H1 (cell line): ENCODE measurements around the gene TRPC4. TPM values are rescaled to one million over a fixed set of nuclear protein-coding genes. Genes with fewer than 3 reads are reported as not detected.

ENCODE experiments used
- CTCF ChIA-PET: fragments of 300-600 bp; sonication (Branson Sonifier 250); formaldehyde crosslinking; loops from one replicate; lab custom pipeline; 2021; ENCODE audit not compliant: partially characterized antibody; lab: Charles Lee
- POLR2A ChIA-PET: fragments of 300-600 bp; sonication (Branson Sonifier 250); formaldehyde crosslinking; loops from one replicate; lab custom pipeline; 2021; ENCODE audit warnings: inconsistent platforms; ENCODE audit not compliant: partially characterized antibody; lab: Charles Lee
- DNase-seq, 2 experiments: peaks; one replicate each; pipeline versions ENCODE4 v3.0.0 to v3.0.0-alpha.2; 2010 to 2022; ENCODE audit warnings: low spot score in 2 of 2, low read depth in 1 of 2, mixed read lengths in 1 of 2
- FAIRE-seq: peaks from 2 replicates; lab custom pipeline; 2011; peaks lifted over from hg19 to GRCh38; lab: Jason Lieb, UNC
- H2AFZ ChIP-seq: 2 replicates; pipeline ENCODE4 v1.8.1; 2012; ENCODE audit warnings: low read length, inconsistent platforms
- H2AK5ac ChIP-seq: 2 replicates; pipeline ENCODE4 v1.6.1; 2013; ENCODE audit warnings: low read depth, low read length
- H2BK120ac ChIP-seq: replicated peaks from 2 replicates; pipeline ENCODE3; 2013; ENCODE audit warnings: low read depth, low read length, inconsistent platforms
- H2BK12ac ChIP-seq: 2 replicates; pipeline ENCODE4 v1.6.1; 2013; ENCODE audit warnings: low read depth, low read length
- H2BK15ac ChIP-seq: 2 replicates; pipeline ENCODE4 v1.6.1; 2013; ENCODE audit warnings: low read length
- H2BK20ac ChIP-seq: 2 replicates; pipeline ENCODE4 v1.6.1; 2013; ENCODE audit warnings: low read length
- H2BK5ac ChIP-seq: 2 replicates; pipeline ENCODE4 v1.6.1; 2013; ENCODE audit warnings: low read depth, low read length
- H3K14ac ChIP-seq: 2 replicates; pipeline ENCODE4 v1.6.1; 2013; ENCODE audit warnings: inconsistent platforms; ENCODE audit not compliant: insufficient read length
- H3K18ac ChIP-seq: 2 replicates; pipeline ENCODE4 v1.6.1; 2013; ENCODE audit warnings: low read length; ENCODE audit errors: extremely low read depth
- H3K23ac ChIP-seq: 2 replicates; pipeline ENCODE4 v1.6.1; 2013; ENCODE audit warnings: inconsistent platforms; ENCODE audit not compliant: insufficient read length
- H3K23me2 ChIP-seq: 2 replicates; pipeline ENCODE4 v1.6.1; 2013; ENCODE audit warnings: low read depth, low read length
- H3K27ac ChIP-seq: 2 replicates; pipeline ENCODE4 v1.6.1; 2011; ENCODE audit warnings: low read depth, low read length, inconsistent platforms
- H3K27me3 ChIP-seq, 4 experiments: replicated peaks in 1 of 4; 1 replicate in 1 of 4; 2 replicates in 3 of 4; pipeline versions ENCODE4 v1.6.1 to v1.8.1; 2011 to 2013; ENCODE audit warnings: low read length in 3 of 4, mild to moderate bottlenecking in 3 of 4, inconsistent platforms in 2 of 4, mixed read lengths in 2 of 4, moderate library complexity in 1 of 4; ENCODE audit not compliant: control insufficient read depth in 3 of 4, insufficient read depth in 3 of 4; ENCODE audit errors: extremely low read depth in 1 of 4
- H3K36me3 ChIP-seq, 4 experiments: 2 replicates each; pipeline versions ENCODE4 v1.6.1 to v1.8.1; 2011 to 2013; ENCODE audit warnings: mild to moderate bottlenecking in 4 of 4, low read length in 3 of 4, moderate library complexity in 2 of 4, control low read depth in 1 of 4, inconsistent platforms in 1 of 4; ENCODE audit not compliant: insufficient read depth in 4 of 4, control insufficient read depth in 2 of 4
- H3K4ac ChIP-seq: replicated peaks from 2 replicates; pipeline ENCODE3; 2013; ENCODE audit warnings: low read length, low read depth, mixed read lengths, inconsistent platforms; ENCODE audit not compliant: insufficient read length
- H3K4me1 ChIP-seq, 4 experiments: replicated peaks in 1 of 4; 1 replicate in 1 of 4; 2 replicates in 3 of 4; pipeline versions ENCODE4 v1.6.1 to v1.8.1; 2011 to 2013; ENCODE audit warnings: low read length in 3 of 4, inconsistent platforms in 2 of 4, mixed read lengths in 1 of 4; ENCODE audit not compliant: insufficient read depth in 4 of 4, control insufficient read depth in 3 of 4
- H3K4me2 ChIP-seq, 2 experiments: 2 replicates each; pipeline versions ENCODE4 v1.6.1 to v1.8.1; 2011 to 2013; ENCODE audit warnings: low read depth in 2 of 2, low read length in 2 of 2, control low read depth in 1 of 2, inconsistent platforms in 1 of 2, mild to moderate bottlenecking in 1 of 2; ENCODE audit not compliant: insufficient read depth in 1 of 2
- H3K4me3 ChIP-seq, 4 experiments: fragments of 200-600, 300-600 bp in 1 of 4; sonication (generic), shearing (Covaris generic), sonication (Bioruptor Twin) in 1 of 4; 2 replicates each; pipeline versions ENCODE4 v1.5.1 to v1.8.1; 2011 to 2016; ENCODE audit warnings: low read length in 4 of 4, low read depth in 3 of 4, control low read depth in 2 of 4, inconsistent platforms in 2 of 4, mild to moderate bottlenecking in 2 of 4, mixed read lengths in 1 of 4, moderate library complexity in 1 of 4; ENCODE audit not compliant: insufficient read depth in 2 of 4; ENCODE audit errors: extremely low read depth in 1 of 4
- H3K56ac ChIP-seq: replicated peaks from 2 replicates; pipeline ENCODE3; 2013; ENCODE audit warnings: low read depth, mild to moderate bottlenecking, mixed read lengths, low read length, inconsistent platforms; ENCODE audit not compliant: insufficient read length
- H3K79me1 ChIP-seq: 2 replicates; pipeline ENCODE4 v1.6.1; 2013; ENCODE audit warnings: low read depth, low read length, control low read depth
- H3K79me2 ChIP-seq, 2 experiments: 2 replicates each; pipeline versions ENCODE4 v1.6.1 to v1.8.1; 2012 to 2013; ENCODE audit warnings: low read length in 2 of 2, mild to moderate bottlenecking in 2 of 2, inconsistent platforms in 1 of 2; ENCODE audit not compliant: insufficient read depth in 2 of 2, control insufficient read depth in 1 of 2
- H3K9ac ChIP-seq, 4 experiments: replicated peaks in 1 of 4; 1 replicate in 1 of 4; 2 replicates in 3 of 4; pipeline versions ENCODE4 v1.6.1 to v1.8.1; 2011 to 2013; ENCODE audit warnings: low read depth in 3 of 4, low read length in 3 of 4, control low read depth in 2 of 4, mild to moderate bottlenecking in 2 of 4, moderate library complexity in 2 of 4, inconsistent platforms in 1 of 4; ENCODE audit errors: extremely low read depth in 1 of 4
- H3K9me3 ChIP-seq, 2 experiments: 2 replicates each; pipeline versions ENCODE4 v1.6.1 to v1.8.1; 2012 to 2013; ENCODE audit warnings: mild to moderate bottlenecking in 2 of 2, moderate library complexity in 2 of 2, control low read depth in 1 of 2, inconsistent platforms in 1 of 2, low read depth in 1 of 2, low read length in 1 of 2, mixed read lengths in 1 of 2; ENCODE audit not compliant: insufficient read depth in 2 of 2
- H4K20me1 ChIP-seq, 2 experiments: replicated peaks in 1 of 2; 2 replicates each; pipeline versions ENCODE3 to v1.8.1; 2011 to 2013; ENCODE audit warnings: inconsistent platforms in 2 of 2, low read length in 2 of 2, mild to moderate bottlenecking in 1 of 2; ENCODE audit not compliant: insufficient read depth in 2 of 2, control insufficient read depth in 1 of 2
- H4K5ac ChIP-seq: 2 replicates; pipeline ENCODE4 v1.6.1; 2013; ENCODE audit warnings: low read length, low read depth, mixed read lengths, inconsistent platforms; ENCODE audit not compliant: insufficient read length
- H4K8ac ChIP-seq: 2 replicates; pipeline ENCODE4 v1.8.0; 2013; ENCODE audit warnings: mild to moderate bottlenecking, moderate library complexity, low read length, inconsistent platforms; ENCODE audit not compliant: insufficient read depth; ENCODE audit errors: extremely low read depth
- H4K91ac ChIP-seq: replicated peaks from 2 replicates; pipeline ENCODE3; 2013; ENCODE audit warnings: low read length, mixed read lengths, inconsistent platforms; ENCODE audit not compliant: insufficient read length
- TAF1 ChIP-seq: IDR thresholded peaks from 2 replicates; pipeline ENCODE4 v1.6.1; 2011; ENCODE audit warnings: mild to moderate bottlenecking, low read depth, low read length
- WGBS, 2 experiments: shearing (Covaris generic) in 1 of 2; methylation state at CpG; one replicate each; pipeline versions ENCODE4 v1.1.6 to v1.1.7; 2013 to 2015; ENCODE audit warnings: low lambda C conversion rate in 2 of 2, mixed read lengths in 2 of 2, inconsistent platforms in 1 of 2, low coverage in 1 of 2, missing lambda C conversion rate in 1 of 2; ENCODE audit not compliant: insufficient replicate concordance in 2 of 2, insufficient coverage in 1 of 2, insufficient read length in 1 of 2; ENCODE audit errors: extremely low coverage in 1 of 2, missing lambda C conversion rate in 1 of 2; 5-methylcytosine and 5-hydroxymethylcytosine counted together
- polyA plus RNA-seq, 7 experiments: library from polyadenylated mRNA; depleted of rRNA in 3 of 7; stranded (reverse) in 5 of 7; unstranded in 2 of 7; fragments of >200 nt in 5 of 7; fragments of 200-250 nt in 2 of 7; gene quantifications; 1 replicate in 5 of 7; 2 replicates in 1 of 7; 4 replicates in 1 of 7; pipeline versions ENCODE4 v1.2.1 to v1.2.3, GENCODE V29; 2011 to 2013; ENCODE audit warnings: missing spikeins in 2 of 7, mixed read lengths in 2 of 7
- total RNA-seq: library from RNA; stranded (reverse); fragmentation: NEBNext Ultra II Directional; extraction: Animal tissue kit (Norgen Biotek cat#: 25700); gene quantifications from 2 replicates; pipeline ENCODE4 v1.2.1, GENCODE V29; 2021

TRPC4 gene
- total and polyA plus RNA-seq, 2 of the 8 experiments (the other 6 are each of a cell fraction or from before 2014, with no cell fraction given), result 12.3 to 14.7 TPM

DNA sequence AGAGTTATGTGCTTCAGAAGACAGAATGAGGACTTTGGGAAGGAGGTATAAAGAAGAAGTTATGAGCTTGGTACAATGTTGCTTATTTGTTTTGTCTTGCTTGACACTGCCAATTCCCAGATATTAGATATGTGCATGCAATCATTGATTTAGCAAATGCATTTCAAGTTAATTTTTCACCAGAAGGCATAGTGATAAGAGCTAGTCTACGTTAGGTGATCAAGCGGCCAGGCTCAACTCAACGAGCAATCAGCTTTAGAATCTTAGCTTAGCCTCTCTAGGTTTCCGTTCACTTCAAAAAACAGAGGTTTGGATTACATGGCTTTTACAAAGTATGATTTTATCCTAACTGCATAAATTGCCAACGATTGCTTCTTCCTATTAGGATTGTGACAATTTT is 189.4 kb downstream of the TRPC4 start:
- Histone ChIP-seq H3K27me3 (peaks cover 0 to 1% (median 0%) of the 10 kb centered on the region in 4 experiments; a peak in 1 of 7 replicates), H3K36me3 (no peaks in the 10 kb centered on the region; a peak in 1 of 8 replicates), H3K56ac (no peak overlapping the region), H3K27ac (no peak overlapping the region), H3K79me1 (no peaks in the 10 kb centered on the region), H4K20me1 (no peaks in the 10 kb centered on the region), H3K9me3 (no peaks in the 10 kb centered on the region), H2BK20ac (no peak overlapping the region), H2BK5ac (no peak overlapping the region), H2BK120ac (no peak overlapping the region), H4K5ac (no peak overlapping the region), H3K23ac (no peak overlapping the region), H3K23me2 (no peaks in the 10 kb centered on the region), H3K4me1 (peaks cover 0 to 4% (median 0%) of the 10 kb centered on the region in 4 experiments; a peak in 2 of 7 replicates), H2AK5ac (no peak overlapping the region), H3K4me3 (no peak overlapping the region), H3K4me2 (no peak overlapping the region), H3K79me2 (no peaks in the 10 kb centered on the region), H3K18ac (no peak overlapping the region), H2BK15ac (no peak overlapping the region), H4K8ac (no peak overlapping the region), H2AFZ (no peak overlapping the region), H3K14ac (no peak overlapping the region), H3K9ac (no peak overlapping the region), H4K91ac (no peak overlapping the region), H2BK12ac (no peak overlapping the region), H3K4ac (no peak overlapping the region)
- ChIA-PET POLR2A (interaction anchor here (1.0 kb wide), 1 partner anchor 9 kb away, joined by 3 read pairs; no protein-coding TSS in a partner anchor), CTCF (interaction anchor here (0.6 kb wide), 1 partner anchor 31 kb away, joined by 3 read pairs; no protein-coding TSS in a partner anchor)
- no peak for FAIRE-seq
- 85% methylated on average over 5 of the region's 5 CpGs; no CpG with 5 or more reads in 1 of the 2 experiments for WGBS, 2 experiments
- TF ChIP-seq TAF1, result no peak
- DNase-seq, result no peak
